HG03039 (cell line): ENCODE results near the gene SEMA5B.

Experiments
- ATAC-seq: cut with Tn5 transposase; IDR thresholded peaks from one replicate; pipeline ENCODE4 v1.9.1; 2021; ENCODE audit warnings: mild to moderate bottlenecking, moderate library complexity; ENCODE audit not compliant: unreplicated experiment

Gene SEMA5B

DNA sequence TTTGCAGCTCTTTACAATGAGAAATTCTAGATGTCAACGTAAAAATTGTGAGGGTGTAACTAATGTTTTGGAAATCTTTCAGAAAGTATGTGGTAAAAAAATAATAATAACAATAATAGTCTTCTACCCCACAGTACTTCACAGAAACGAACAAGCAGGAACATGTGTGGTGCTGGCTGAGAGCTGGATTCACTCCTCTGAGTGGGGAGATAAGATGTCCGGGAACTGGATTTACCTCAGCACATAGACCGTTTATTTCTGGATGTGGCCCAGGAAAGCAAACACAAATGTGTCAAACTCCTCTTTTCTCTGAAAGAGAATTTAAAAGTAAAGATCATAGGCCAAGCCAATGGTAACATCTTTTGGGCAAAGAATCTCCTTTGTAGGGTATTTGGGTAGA lies 129.3 kb downstream of the SEMA5B start:
- no peak for ATAC-seq

GRCh38 chr3:122893754-122894668 lies 133.6 kb downstream of the SEMA5B start:
- no peak for ATAC-seq

DNA sequence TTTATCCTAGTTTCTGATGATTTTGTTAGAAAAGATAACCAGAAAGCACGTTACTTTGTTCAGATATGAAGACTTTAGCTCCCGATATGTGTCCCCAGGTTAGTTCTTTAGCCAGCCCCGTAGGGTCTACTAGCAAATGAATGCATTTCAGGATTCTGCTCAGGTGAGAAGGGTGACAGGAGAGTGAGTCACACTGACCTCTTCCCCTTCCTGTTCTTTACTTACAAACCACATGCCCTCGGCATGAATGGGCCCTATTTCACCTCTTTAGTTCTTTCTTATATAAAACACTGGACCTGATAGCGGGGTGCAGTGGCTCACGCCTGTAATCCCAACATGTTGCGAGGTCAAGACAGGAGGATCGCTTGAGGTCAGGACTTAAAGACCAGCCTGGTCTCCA lies 134.3 kb downstream of the SEMA5B start:
- ATAC-seq = no peak

- no peak for ATAC-seq
Measured at GRCh38 chr3:122892118-122892960, 135.2 kb downstream of the SEMA5B start.

DNA sequence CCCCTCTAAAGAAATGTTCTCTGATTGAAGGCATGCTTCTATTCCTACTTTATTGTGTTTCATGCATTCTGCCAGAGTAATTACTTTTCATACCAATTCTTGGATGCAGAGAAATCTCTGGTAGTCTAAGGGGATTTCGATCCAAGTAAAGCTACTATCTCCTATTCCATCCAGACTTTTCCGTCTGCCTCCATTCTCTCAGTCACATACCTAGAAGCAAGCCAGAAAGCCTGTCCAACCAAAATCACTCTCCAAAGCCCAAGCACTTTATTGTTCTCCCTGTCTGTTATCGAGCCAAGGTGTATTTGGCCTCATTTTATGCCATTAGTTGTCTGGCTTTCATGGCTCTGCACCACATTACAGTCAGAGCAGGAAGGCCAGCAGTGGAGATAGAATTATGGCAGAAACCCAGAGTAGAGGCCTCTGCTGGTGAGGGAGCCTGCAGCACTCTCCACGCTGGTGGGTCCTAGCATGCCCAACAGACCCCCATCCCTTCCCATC lies 136.8 kb downstream of the SEMA5B start:
- ATAC-seq = no peak

- ATAC-seq = no peak
Measured at GRCh38 chr3:122890077-122890719, 137.4 kb downstream of the SEMA5B start.

DNA sequence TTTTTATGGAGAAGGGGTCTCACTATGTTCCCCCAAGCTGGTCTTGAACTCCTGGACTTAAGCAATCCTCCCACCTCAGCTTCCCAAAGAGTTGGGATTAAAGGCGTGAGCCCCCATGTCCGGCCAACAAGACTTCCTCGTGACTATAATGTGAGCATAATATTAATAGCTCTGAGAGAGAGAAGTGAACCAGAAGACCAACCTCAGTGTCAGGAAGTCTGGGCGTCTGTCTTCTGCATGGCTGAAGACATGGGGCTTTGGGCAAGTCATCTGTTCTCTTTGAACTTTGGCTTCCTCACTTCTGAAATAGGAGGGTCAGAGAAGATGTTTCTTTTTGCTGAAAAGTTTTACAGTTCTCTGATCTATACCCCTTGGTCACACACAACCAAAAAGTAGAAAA lies 140.6 kb downstream of the SEMA5B start:
- no peak for ATAC-seq

DNA sequence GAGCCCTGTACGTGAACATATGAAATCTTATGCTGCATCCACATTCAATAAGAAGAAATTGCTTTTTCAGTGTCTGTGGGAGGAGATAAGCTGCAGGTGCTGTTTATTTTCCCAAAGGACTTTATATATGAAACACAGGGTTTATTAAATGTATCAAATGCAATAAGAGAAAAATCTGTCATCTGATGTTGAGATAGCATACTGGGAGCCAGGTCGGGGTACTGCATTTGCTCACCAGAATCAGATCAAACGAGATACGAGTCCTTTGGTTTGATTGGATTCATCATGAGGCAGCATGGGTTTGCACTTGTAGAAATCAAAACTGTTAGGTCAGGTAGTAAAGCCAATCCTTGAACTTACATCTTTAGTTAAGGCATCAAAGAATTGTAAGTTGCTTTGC lies 141.3 kb downstream of the SEMA5B start:
- no peak for ATAC-seq

DNA sequence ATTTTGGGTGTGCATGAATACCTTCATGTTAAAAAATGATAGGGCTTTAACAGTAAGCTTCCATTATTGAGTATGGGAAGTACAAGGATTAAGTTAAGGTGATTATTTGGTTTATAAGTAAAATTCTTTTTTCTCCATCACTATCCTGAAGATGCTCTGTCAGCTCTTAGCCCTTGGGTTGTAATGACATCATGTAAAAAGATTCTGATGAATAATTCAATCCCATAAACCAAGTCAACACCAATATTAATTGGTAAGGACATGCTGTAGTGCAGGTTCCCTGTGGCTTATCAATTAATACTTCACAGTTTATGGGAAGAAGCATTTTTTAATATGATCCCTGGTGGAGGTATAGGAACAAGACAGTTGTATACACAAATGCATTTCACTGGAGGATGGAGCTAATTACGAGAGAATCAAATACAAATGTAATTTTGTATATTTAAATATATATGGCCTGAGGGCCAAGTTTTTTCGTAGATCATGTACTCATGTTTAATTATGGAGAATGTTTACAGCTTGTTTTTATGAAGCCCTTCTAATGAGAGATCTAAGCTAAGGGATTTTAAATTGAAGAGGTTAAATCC lies 145.1 kb downstream of the SEMA5B start:
- ATAC-seq = no peak

- ATAC-seq = no peak
Measured at GRCh38 chr3:122880624-122881023, 146.9 kb downstream of the SEMA5B start.

DNA sequence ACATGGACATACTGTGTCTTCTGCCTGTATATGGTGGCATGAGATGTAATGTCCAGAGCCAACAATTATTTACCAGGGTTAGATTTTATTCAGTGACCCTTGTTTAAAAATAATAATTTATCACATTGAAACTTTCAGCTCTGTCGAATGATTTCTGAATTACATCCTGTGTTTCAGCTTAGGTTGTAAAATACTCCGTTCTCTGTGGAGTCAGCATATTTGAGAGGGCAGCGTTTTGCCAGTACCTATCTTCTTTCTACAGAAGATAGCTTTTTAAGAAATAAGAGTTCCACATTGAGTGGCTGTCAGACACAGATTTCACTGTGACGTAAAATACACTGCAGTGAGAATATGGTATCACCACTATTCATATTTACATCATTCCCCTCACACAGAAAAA lies 147.4 kb downstream of the SEMA5B start:
- ATAC-seq = no peak

- no peak for ATAC-seq
Measured at GRCh38 chr3:122875547-122876127, 151.9 kb downstream of the SEMA5B start.

GRCh38 chr3:122873741-122874515 lies 153.6 kb downstream of the SEMA5B start:
- no peak for ATAC-seq

DNA sequence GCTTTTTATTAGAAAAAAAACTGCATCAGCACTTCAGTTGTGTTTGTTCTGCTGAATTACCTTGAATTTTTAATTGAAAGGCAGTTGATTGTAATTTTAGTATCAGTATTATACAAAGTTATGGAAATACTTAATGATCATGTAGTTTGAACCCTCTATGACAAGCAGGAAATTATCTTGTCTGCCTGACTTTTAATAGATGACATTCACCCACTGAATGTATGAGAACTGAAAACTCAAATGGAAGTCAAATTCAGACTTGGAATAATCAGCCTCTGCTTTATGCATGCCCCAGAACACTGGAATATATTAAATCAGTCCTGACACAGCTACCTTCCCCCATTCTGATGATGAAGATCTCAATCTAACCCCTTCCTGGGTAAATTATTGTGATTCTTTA lies 159.2 kb downstream of the SEMA5B start:
- ATAC-seq = no peak

GRCh38 chr3:122864498-122864897 lies 163.1 kb downstream of the SEMA5B start:
- ATAC-seq = no peak

DNA sequence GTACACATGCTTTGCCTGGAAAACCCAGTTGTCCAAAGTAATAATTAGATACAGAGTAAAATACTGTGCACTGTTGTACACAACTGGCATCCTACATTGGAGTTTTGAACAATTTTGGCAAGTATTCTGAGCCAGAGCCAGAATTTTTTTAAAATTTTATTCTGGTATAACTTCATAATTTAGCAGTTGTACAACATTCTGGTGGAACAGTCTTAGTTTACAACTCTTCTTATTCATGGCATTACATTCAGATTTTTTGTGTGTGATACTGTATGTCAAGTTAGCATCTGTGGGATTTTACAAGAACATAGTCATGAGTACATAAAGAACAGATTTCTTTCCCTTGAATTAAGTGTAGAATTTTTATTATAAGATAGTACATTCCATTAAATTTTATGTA lies 165.2 kb downstream of the SEMA5B start:
- no peak for ATAC-seq
